G401.6 (cell line): Measurements from ENCODE around the gene VASH1.

Experiments used
- FAIRE-seq: peaks from 2 replicates; lab custom pipeline; 2012; peaks lifted over from hg19 to GRCh38; lab: Jason Lieb, UNC

The VASH1 gene

DNA sequence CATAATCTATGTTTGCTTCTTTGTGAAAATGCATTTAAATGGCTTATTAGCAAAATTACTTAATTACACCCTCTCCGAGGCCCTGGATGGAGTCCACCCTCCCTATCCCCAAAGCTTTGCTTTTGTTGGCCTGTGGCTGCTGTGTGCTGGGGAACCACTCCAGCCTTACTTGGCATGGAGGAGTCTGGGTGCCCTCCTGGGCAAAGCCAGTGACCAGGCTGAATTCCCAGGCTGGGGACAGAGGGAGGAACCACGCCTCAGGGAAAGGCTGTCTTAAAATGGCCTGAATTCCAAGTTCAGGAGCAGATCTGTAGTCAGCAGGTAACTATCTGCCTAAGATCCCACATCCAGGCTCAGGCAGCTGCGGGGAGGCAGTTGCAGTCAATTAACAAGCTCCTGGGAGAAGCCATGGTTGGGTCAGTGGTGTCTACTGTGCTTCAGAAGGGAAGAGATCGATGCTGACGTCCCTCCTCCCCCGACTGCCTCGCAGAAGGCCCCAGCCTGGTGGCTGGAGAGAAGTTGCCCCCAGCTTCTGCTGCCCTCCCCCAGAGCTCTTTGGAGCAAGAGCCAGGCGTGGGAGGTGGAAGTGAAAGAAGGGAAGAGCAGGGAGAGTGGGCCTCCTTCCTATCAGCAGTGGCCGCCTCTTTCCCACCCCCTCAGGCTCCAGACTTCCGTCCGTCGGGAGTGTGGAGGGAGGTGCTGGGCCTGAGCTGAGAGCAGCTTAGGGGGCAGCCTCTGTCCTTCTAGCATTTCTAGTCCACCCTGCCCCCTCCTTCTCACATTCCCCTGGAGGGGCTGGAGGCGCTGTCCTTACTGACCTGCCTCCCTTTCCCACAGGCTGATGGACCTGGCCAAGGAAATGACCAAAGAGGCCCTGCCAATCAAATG lies 11.3 kb downstream of the VASH1 start:
- no peak for FAIRE-seq

DNA sequence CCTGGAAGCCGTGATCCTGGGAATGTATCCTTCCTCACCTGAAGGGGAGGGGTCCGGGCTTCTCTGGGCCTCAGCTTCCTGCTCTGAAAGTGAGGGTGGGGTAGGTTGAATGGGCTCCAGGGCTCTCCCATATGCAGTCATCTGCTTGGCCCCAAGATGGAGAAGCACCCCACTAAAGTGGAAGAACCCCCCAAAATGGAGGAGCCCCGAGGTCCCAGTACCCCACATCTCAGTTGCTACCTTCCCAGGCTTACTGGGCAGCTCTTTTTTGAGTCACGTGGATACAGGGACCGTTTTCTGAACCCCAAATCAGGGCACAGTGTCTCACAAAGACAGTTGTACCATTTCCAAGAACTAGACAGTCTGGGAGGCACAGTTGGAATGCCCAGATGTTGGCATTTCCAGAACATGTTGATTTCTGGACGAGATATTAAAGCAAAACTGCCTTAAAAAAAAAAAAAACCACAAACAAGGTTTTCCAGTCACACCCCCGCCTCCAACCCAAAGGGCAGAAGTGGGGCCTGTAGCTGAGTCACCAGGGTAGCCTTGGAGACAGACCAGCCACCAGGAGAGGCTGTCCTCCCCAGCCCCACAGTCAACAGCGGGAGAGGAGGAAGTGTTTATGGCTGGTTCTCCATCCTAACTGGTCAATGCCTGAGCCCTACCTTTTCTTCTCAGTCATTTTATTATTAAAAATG lies 12.1 kb downstream of the VASH1 start:
- FAIRE-seq = no peak

DNA sequence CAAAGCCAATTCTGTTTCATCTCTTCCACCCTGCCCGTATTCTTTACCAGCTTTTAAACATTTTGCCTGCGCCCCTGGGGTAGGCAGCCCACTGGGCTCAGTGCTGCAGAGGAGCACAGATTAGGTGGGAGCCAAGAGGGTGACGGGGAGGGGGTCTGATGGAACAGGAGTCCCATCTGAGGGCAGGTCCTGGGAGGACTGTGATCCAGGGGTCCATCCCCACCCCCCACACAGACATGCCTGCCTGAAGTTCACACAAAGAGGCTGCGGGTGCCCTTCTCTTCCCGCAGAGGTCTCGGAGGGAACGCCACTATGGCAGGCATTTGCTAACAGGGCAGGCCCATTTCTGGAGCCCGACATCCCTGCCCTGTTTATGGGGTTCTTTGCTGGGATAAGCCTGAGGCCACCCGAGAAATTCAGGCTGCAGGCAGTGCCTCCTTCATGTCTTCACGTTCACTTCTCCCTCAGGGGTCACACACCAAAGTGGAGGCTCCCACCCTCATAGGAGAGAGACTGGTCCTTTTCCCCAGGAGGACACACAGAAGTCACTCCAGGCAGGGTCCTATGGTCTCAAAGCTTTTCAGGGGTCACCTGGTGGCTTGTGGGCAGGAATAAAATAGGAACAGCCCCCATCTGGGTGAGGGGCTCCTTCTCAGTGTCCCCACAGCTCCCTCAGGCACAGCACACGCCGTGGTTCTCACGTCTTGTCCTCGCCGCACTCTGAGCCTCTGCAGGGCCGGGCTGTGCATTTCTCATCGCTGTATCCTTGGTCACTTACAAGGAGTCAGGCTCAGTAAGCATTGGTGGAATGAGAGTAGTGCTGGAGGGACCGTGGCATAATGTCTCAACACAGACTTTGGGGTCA lies 12.9 kb downstream of the VASH1 start:
- no peak for FAIRE-seq

DNA sequence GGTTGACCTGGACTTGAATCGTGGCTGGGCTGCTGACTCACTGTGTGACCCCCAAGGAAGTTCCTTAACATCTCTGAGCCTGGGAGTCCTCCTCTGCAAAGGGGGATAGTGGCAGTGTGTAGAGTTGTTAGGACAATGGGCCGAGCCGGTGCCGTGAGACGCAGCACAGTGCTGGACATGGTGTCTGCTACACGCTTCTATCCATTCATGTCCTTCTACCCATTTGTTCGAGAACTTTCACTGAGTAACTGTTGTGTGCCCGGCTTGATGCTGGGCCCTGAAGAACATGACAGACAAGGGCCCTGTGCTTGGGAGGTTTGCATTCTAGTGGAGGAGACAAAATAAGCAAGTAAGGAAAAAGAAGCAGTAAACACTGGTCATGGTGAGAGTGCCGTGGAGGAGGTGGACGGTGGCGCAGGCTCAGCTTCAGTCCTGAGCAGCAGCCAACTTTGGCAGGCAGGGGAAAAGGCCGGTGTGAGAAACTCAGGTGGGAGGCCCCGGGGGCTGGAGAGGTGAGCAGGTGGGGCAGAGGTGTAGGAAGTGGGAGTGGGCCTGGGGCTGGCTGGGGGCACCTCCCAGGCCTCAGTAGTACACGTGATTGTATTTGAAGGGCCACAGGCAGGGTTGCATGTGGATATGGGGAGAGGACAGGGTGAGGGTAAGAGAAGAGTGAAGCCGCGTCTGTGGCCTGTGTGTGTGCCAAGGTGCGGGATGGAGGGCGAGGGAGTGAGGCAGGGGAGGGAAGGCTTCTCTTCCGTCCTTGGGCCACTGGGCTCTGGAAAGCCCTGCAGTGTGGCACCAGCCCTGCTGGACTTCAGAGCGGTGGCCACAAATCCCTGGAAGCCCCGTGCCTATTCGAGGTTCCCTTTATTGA lies 13.8 kb downstream of the VASH1 start:
- FAIRE-seq = no peak

DNA sequence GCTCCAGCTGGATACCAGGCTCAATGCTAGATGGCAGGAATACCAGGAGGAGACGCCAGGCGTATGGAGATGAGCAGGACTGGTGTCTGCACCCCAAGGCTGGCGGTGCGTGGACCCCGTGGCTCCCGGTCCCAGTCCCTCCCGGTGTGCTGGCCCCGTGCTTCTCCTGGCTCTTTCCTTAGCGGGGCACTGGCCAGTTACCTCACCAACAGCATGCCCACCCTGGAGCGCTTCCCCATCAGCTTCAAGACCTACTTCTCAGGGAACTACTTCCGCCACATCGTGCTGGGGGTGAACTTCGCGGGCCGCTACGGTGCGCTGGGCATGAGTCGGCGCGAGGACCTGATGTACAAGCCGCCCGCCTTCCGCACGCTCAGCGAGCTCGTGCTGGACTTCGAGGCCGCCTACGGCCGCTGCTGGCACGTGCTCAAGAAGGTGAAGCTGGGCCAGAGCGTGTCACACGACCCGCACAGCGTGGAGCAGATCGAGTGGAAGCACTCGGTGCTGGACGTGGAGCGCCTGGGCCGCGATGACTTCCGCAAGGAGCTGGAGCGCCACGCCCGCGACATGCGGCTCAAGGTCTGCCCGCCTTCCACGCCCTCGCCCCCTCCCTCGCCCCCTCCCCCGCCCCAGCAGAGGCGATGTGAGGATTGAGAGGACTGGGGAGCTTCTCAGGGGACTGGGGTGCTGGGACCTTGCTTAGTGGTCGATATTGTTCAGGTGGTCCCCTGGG lies 14.6 kb downstream of the VASH1 start:
- FAIRE-seq = no peak

DNA sequence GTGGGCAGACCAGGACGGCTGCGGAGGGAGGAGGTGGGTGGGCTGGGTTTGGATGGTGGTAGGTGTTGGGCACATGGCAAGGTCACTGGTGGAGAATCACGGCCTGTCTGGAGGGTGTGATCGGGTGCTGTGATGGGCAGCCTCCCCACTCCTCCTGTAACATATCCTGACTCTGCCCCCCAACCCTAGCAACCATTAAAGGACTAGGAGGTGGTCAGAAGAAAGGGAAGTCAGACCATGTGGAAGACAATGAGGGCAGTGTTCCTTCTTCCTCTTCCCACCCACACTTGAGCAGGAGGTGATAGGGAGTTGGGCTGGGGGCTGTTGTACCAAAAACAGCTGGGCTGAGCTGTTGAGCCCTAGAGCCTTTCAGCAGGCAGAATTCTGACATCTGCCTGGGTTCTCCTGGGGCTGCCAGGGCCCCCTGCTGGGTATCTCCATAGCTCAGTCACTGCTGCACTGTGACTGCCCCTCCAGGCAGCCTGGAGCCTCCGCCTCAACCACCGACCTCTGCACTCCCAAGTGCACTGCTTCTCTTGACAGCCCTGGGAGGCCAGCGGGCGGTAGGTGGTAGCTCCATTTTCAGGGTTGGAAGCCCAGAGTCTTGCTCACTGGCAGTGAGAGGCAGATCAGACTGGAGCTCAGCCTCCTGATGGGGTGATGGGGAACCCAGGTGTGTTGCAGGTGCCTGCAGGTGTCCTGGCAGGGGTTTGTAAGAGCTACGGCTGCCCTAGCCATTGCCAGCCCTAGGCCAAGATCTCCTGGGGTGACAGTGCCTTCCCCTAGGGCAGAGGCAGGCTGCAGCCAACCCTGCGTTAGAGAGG lies 15.4 kb downstream of the VASH1 start:
- FAIRE-seq = no peak

DNA sequence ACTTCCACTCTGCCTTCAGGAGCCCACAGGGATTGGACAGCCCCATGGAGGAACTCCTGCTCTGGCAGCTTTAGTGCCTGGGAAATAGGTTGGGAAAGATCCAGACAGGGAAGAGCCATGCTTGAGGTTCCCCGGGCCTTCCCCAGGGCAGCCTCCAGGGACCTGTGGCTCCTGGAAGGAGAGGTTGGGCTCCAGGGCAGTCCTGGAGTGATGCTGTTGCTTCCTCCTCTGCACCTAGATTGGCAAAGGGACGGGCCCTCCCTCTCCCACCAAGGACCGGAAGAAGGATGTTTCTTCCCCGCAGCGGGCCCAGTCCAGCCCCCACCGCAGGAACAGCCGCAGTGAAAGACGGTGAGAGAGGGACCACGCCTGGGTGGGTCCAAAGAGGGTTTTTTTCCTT lies 16.5 kb downstream of the VASH1 start:
- no peak for FAIRE-seq

DNA sequence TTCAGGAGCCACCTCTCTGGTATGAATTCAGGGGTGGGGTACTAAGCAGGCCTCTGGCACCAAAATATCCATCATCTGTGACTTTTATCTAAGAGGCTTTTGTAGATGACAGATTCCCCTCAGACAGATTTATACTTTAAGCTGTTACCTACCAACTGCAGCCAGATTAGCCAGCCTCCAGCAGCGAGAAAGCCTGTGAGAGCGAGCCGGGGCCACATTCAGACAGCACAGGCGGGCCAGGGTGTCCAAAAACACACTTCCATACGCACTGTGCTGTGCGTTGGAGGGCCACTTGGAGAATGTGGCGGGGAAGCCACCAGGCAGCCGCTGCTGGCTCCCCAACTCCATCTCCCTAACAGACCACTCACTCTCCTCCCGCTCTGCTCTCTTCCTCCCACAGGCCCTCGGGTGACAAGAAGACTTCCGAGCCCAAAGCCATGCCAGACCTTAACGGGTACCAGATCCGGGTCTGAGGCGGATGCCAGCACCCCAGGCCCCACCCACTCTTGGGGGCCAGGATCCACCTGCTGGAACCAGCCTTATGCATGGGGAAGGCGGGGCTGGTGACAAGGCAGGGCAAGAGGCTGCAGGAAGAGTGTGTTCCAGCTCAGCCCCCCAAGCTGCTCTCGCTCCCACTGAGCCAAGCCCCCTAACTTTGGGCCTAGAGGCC lies 17.4 kb downstream of the VASH1 start:
- FAIRE-seq = no peak

DNA sequence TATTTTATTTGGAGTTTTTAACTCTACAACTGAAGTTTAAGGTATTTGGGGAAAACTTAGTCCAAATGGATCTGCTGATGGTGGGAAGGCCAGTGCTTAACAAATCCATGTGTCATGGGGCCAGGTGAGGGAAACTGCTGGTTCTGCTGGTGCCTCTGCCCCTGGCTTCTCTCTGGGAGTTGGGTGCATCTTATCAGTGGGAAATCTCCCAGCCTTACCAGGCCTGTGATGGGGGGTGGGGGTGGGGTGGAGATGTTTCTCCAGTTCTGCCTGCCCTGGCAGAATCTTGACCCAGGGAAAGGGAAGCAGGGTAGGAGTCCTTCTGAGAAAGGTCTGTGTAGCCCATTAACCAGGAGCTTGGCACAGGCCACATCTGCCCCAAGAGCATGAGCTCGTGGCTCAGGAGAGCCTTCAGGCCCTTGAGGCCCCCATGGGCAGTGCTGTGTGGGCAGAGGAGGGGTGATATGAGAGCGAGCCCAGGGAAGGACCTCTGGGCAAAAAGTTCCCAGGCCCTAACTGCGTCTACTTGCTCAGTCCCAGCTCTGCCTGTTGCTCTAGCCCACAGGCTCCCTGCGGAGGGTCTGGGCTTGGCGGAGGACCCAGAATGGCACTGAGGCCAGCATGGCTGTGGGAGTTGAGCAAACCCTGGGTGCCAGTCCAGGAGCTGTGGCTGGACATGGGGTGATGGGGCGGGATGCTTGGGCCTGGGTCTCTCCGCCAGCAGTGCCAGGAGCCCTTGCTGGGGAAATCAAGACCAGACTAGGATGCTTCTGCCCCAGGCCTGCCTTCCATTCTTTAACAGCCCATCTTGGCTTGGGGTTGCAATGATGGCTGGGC lies 18.2 kb downstream of the VASH1 start:
- FAIRE-seq = no peak

DNA sequence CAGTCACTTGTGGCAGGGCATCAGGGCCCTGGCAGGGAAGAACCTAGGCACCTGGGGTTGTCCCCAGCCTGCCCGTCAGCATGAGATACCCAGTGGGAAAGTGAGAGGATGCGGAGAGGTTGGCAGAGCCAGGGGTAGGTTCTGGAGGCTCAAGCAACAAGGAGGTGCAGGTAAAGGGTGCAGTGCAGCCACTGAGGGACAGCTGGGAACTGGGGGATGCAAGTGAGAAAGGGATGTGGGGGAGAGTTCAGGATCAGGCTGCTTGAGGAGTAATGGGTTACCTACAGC lies 18.7 kb downstream of the VASH1 start:
- no peak for FAIRE-seq

DNA sequence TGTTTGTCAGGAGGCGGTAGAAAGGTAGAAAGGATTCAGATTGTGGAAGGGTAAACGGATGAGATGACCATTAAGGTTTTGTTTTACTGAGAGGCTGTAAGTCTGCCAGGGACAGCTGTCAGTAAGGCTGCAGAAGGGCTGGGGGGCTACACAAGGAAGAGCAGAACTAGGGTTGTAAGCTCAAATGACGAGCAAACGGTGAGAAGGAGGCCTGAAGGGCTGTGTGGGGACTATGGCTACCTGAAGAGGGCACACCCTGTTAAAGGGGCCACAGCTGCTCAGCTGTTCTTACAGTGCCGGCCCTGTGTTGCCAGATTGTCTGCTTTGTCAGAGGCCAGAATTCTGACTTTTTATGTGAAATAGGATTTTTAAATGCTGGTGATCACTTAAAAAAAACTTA lies 19.1 kb downstream of the VASH1 start:
- FAIRE-seq = no peak

DNA sequence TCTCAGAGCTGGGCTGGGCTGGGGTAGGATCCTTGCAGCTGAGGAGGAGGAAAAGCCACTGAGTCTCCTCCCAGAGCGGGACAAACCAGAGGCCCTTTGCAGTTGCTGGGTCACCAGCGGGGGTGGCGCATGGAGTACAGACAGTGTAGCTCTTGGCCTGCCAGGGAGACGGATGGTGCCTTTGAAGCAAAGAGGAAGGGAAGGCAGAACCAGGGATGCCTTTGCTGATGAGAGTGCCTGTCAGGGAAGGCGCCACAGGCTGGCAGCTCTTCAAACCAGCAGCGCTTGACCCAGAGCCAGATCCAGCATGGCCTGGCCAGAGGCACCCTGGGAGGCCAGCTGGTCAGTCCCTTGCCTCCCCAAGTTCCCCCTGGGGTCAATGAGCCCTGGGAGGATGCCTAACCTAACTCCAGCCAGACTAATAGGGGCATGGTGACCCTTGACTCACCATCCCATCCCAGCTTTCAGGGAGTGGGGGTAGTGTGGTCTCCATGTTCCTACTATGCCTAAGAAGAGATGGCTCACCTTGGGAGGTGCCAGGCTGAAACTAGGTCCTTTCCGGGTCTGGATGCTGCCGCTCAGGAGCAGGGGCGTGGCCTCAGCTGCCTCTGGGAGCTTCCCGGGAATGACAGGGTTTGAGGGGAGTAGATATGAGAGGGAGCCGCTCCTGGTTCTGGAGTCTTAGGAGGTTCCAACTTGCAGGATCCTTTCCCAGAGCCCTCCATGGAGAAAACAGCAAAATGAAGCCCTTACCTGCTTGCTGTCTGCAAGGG lies 19.8 kb downstream of the VASH1 start:
- FAIRE-seq = no peak

DNA sequence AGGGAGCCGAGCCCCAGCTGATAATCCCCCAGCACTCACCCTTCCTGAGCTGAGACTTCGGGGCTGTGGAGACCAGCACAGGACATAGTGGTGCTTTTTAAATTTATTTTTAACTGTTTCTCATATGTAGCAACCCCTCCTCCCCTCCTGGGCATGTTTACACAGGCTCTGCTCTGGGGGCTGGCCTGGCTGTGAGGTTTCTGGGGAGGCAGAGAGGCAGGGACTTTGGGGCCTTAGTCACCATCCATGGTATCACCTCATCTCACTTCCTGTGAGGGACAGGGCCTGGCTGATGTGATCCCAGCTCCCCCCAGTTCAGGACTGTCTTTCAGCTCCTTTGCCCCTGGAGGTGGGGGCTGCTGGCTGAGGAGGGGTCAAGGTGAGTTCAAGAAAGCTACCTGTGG lies 20.4 kb downstream of the VASH1 start:
- no peak for FAIRE-seq

DNA sequence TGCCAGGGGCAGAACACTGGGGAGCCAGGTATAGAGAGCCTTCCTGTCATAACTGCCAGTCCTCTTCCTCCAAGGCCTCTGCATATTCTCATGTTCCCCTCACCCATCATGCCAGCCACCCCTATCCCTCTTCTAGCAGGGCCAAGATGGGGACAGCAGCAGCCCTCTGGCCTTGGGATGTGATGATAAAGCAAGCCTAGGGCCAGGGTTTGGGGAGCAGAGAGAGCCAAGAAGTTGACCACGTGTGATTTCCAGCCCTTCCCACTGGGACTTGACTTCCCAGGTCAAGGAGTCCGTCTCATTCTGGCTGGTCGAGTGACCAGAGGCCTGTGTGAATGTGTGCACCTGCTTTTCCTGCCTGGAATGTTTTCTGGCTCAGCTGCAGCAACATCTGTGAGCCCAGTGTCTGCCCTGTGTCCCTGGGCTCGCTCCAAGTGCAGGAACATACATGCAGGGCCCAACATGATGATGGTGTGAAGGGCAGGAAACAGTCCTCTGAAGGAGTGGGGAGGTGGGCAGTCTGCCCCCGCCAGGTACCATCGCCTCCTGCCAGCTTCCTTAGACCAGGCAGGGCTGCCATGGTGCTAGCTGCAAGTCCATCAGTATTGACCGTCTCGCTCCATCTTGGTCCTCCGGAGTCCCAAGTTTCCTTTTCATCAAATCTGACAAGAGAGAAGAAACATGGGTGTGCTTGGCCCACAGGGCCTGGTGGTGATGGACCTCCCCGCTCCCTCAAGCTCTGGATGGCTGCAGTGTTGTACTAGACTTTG lies 21.0 kb downstream of the VASH1 start:
- FAIRE-seq = no peak

DNA sequence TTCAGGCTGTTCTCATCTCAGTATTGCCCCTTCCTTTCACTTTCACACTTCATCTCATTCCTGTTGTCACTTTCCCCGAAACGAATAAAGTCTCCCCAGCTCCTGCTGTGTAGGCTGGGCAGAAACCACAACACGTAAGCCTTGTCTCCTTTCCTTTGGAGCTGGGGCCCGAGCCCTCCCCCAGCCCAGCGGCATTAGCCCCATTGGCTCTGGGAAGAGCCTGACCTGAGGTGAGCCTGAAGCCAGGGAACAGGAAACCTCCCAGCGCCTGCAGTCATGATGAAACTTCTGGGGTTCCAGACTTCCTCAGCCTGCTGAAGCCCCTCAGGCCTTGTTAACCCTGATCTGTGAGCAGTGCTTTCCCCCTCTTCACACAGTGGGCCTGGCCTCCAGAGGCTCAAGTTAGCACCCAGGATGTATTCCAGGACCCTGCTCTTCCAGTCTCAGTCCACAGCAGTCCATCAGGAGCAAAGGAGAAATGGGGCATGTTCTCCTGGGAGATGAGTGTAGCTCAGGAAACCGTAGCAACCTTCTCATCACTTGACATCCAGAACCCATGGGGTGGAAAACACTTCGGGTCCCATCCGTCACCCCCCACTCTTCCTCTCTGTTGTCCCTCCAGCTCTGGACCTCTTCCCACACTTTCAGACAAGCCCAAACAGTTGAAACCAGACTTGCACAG lies 21.8 kb downstream of the VASH1 start:
- no peak for FAIRE-seq

DNA sequence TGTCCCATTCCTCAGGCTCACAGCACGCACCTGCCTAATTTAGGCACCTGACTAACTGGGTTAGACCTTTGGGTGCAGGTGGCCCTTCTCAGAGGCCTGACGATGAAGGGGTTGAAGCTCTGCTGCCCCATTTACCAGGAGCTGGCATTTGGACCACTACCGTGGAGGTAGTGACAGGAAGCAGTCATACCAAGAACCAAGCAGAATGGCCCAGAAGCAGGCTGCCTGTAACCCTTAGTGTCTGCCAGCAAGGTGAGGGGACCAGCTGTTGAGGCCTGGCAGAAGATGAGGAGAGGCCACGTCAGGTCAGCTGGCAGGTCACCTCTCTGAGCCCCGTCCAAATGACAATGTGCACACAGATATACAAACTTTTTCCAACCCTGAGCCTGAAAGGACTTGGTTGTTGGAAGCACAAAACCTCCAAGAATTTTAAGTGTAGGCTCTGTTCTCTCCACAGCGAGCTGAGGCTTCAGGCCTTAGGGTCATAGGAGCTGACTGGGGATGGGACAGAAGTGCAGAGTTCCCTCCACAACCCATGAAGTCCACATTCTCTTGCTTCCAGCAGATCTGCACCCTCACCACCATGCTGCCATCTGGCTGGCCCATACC lies 23.1 kb downstream of the VASH1 start:
- FAIRE-seq = no peak
